HepG2 (cell line): ENCODE measurements around the gene STX2. TPM values are rescaled to one million over a fixed set of nuclear protein-coding genes. Genes with fewer than 3 reads are reported as not detected.

Experiments
- ARID4A ChIP-seq: sonication (generic); formaldehyde crosslinking; IDR thresholded peaks from 2 replicates; pipeline ENCODE4 v1.5.0; 2020; ENCODE audit warnings: mild to moderate bottlenecking, missing genetic modification reagents, borderline replicate concordance
- ATF1 ChIP-seq: IDR thresholded peaks from 2 replicates; pipeline ENCODE4 v1.6.1; 2016; ENCODE audit warnings: mild to moderate bottlenecking, control low read depth
- HNF1A ChIP-seq, 2 experiments: sonication (generic) in 1 of 2; formaldehyde crosslinking in 1 of 2; IDR thresholded peaks; 2 replicates each; pipeline versions ENCODE4 v1.4.0 to v1.6.1; 2016 to 2020; ENCODE audit warnings: borderline replicate concordance in 1 of 2, low read depth in 1 of 2, mild to moderate bottlenecking in 1 of 2, missing genetic modification reagents in 1 of 2
- HOXA5 ChIP-seq: sonication (generic); formaldehyde crosslinking; IDR thresholded peaks from 2 replicates; pipeline ENCODE4 v1.4.0; 2020; ENCODE audit warnings: missing genetic modification reagents
- MXI1 ChIP-seq: IDR thresholded peaks from 3 replicates; pipeline ENCODE4 v1.6.1; 2012; ENCODE audit warnings: low read depth, low read length, inconsistent platforms, borderline replicate concordance
- MYPOP ChIP-seq: sonication (generic); formaldehyde crosslinking; IDR thresholded peaks from 2 replicates; pipeline ENCODE4 v1.8.1; 2023; ENCODE audit warnings: mild to moderate bottlenecking, moderate library complexity, missing genetic modification reagents
- RBM22 ChIP-seq: fragments of 200-400 bp; formaldehyde crosslinking; optimal IDR thresholded peaks from 2 replicates; pipeline ENCODE3; 2017; ENCODE audit warnings: mild to moderate bottlenecking, low read length, moderate library complexity
- SATB2 ChIP-seq: sonication (generic); formaldehyde crosslinking; IDR thresholded peaks from 2 replicates; pipeline ENCODE4 v1.5.0; 2020; ENCODE audit warnings: missing genetic modification reagents
- SNAPC5 ChIP-seq: sonication (generic); formaldehyde crosslinking; IDR thresholded peaks from 2 replicates; pipeline ENCODE4 v1.8.1; 2023; ENCODE audit warnings: mild to moderate bottlenecking, missing genetic modification reagents, borderline replicate concordance
- TBL1XR1 ChIP-seq: fragments of 150-350 bp; IDR thresholded peaks from 2 replicates; pipeline ENCODE4 v1.6.1; 2014; ENCODE audit warnings: borderline replicate concordance, low read length; ENCODE audit not compliant: partially characterized antibody
- THYN1 ChIP-seq: sonication (generic); formaldehyde crosslinking; IDR thresholded peaks from 2 replicates; pipeline ENCODE4 v1.8.1; 2023; ENCODE audit warnings: low read depth, mild to moderate bottlenecking, moderate library complexity, missing genetic modification reagents, borderline replicate concordance
- WIZ ChIP-seq: sonication (generic); formaldehyde crosslinking; IDR thresholded peaks from 2 replicates; pipeline ENCODE4 v1.5.1; 2020; ENCODE audit warnings: mild to moderate bottlenecking, missing genetic modification reagents
- YEATS4 ChIP-seq: sonication (generic); formaldehyde crosslinking; IDR thresholded peaks from 2 replicates; pipeline ENCODE4 v1.4.0; 2020; ENCODE audit warnings: missing genetic modification reagents, borderline replicate concordance
- ZKSCAN5 ChIP-seq: sonication (generic); formaldehyde crosslinking; IDR thresholded peaks from 2 replicates; pipeline ENCODE4 v1.5.1; 2020; ENCODE audit warnings: mild to moderate bottlenecking, missing genetic modification reagents
- ZNF12 ChIP-seq: sonication (generic); formaldehyde crosslinking; IDR thresholded peaks from 2 replicates; pipeline ENCODE4 v1.5.0; 2020; ENCODE audit warnings: missing genetic modification reagents
- ZNF383 ChIP-seq: sonication (generic); formaldehyde crosslinking; IDR thresholded peaks from 2 replicates; pipeline ENCODE4 v1.4.0; 2020; ENCODE audit warnings: missing genetic modification reagents, mild to moderate bottlenecking, borderline replicate concordance
- ZNF570 ChIP-seq: sonication (generic); formaldehyde crosslinking; IDR thresholded peaks from 2 replicates; pipeline ENCODE4 v1.4.0; 2020; ENCODE audit warnings: mild to moderate bottlenecking, missing genetic modification reagents, borderline replicate concordance
- polyA plus RNA-seq, 8 experiments: library from polyadenylated mRNA; depleted of rRNA in 3 of 8; stranded (reverse) in 7 of 8; unstranded in 1 of 8; fragments of >200 nt; fragmentation: Illumina TruSeq in 4 of 8; extraction: Trizol in 4 of 8; gene quantifications; 2 replicates each; pipeline versions ENCODE4 v1.2.1 to v1.2.3, GENCODE V29; 2011 to 2016; ENCODE audit warnings: low read depth in 4 of 8, missing spikeins in 1 of 8, mixed read lengths in 1 of 8; ENCODE audit not compliant: insufficient read depth in 1 of 8
- total RNA-seq, 5 experiments: library from RNA; depleted of rRNA; stranded (reverse); fragments of >200 nt; fragmentation: Illumina TruSeq; extraction: Trizol; gene quantifications; 2 replicates each; pipeline ENCODE4 v1.2.3, GENCODE V29; 2016; ENCODE audit warnings: low read depth in 1 of 5
- TF ChIP-seq, protein P1 (sequence below): sonication (generic); formaldehyde crosslinking; IDR thresholded peaks from 2 replicates; pipeline ENCODE4 v1.8.1; 2022; ENCODE audit warnings: mild to moderate bottlenecking, missing genetic modification reagents

Gene STX2
- total and polyA plus RNA-seq, 2 of the 13 experiments (the other 11 are each of a cell fraction or from before 2014, with no cell fraction given) = 13.4 to 25.1 TPM

- TF ChIP-seq HNF1A (IDR thresholded peaks at IDR 0.05; ENCODE audit: low read depth) = no peak
- TF ChIP-seq HNF1A (CRISPR knock-in tag; IDR thresholded peaks at IDR 0.05; ENCODE audit: borderline replicate concordance) = 0 out of 2 replicates have a peak, but pooled peaks have one; percentile 21
- TF ChIP-seq MXI1 = no peak; the same call in 2 of the 3 replicates
- TF ChIP-seq ATF1 (CRISPR knock-in tag) = no peak
- TF ChIP-seq THYN1 = no peak
- no peak for TF ChIP-seq WIZ (CRISPR knock-in tag)
- TF ChIP-seq MYPOP (CRISPR knock-in tag) = 0 out of 2 replicates have a peak, but pooled peaks have one; percentile 21
- TF ChIP-seq ARID4A = peak; percentile 27; the same call in 1 of the 2 replicates
- TF ChIP-seq HOXA5 (CRISPR knock-in tag) = no peak
- TF ChIP-seq YEATS4 (CRISPR knock-in tag) = no peak
- TF ChIP-seq, protein P1, sequence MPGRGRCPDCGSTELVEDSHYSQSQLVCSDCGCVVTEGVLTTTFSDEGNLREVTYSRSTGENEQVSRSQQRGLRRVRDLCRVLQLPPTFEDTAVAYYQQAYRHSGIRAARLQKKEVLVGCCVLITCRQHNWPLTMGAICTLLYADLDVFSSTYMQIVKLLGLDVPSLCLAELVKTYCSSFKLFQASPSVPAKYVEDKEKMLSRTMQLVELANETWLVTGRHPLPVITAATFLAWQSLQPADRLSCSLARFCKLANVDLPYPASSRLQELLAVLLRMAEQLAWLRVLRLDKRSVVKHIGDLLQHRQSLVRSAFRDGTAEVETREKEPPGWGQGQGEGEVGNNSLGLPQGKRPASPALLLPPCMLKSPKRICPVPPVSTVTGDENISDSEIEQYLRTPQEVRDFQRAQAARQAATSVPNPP (CRISPR knock-in tag) = no peak
- TF ChIP-seq SNAPC5 (CRISPR knock-in tag) = no peak
- TF ChIP-seq TBL1XR1 = no peak
- TF ChIP-seq SATB2 (CRISPR knock-in tag) = no peak
- no peak; the same call in 1 of the 2 replicates for TF ChIP-seq ZNF12
- no peak for TF ChIP-seq RBM22
- TF ChIP-seq ZNF383 (CRISPR knock-in tag) = no peak
- no peak for TF ChIP-seq ZKSCAN5 (CRISPR knock-in tag)
- no peak for TF ChIP-seq ZNF570
Measured at GRCh38 chr12:130826151-130826801, 12.8 kb downstream of the STX2 start (continued).
